LNCaP clone FGC (cell line): Measurements from ENCODE around the gene NFKBIZ.

Source experiments
- DNase-seq: peaks from one replicate; pipeline ENCODE4 v3.0.0-alpha.2; 2011; ENCODE audit warnings: low read depth
- H3K4me3 ChIP-seq: 2 replicates; pipeline ENCODE4 v1.5.1; 2011; ENCODE audit warnings: mild to moderate bottlenecking, low read depth, low read length, control low read depth
- TF ChIP-seq, protein P1 (sequence below): IDR thresholded peaks from 2 replicates; pipeline ENCODE4 v1.5.1; 2012; ENCODE audit warnings: mild to moderate bottlenecking; ENCODE audit not compliant: control insufficient read depth, insufficient read depth; ENCODE audit errors: extremely low read depth

NFKBIZ gene

GRCh38 chr3:101814835-101815234 is 34.5 kb upstream of the NFKBIZ start:
- TF ChIP-seq, protein P1, sequence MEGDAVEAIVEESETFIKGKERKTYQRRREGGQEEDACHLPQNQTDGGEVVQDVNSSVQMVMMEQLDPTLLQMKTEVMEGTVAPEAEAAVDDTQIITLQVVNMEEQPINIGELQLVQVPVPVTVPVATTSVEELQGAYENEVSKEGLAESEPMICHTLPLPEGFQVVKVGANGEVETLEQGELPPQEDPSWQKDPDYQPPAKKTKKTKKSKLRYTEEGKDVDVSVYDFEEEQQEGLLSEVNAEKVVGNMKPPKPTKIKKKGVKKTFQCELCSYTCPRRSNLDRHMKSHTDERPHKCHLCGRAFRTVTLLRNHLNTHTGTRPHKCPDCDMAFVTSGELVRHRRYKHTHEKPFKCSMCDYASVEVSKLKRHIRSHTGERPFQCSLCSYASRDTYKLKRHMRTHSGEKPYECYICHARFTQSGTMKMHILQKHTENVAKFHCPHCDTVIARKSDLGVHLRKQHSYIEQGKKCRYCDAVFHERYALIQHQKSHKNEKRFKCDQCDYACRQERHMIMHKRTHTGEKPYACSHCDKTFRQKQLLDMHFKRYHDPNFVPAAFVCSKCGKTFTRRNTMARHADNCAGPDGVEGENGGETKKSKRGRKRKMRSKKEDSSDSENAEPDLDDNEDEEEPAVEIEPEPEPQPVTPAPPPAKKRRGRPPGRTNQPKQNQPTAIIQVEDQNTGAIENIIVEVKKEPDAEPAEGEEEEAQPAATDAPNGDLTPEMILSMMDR, result no peak
- no peak for DNase-seq
- no peak overlapping the region for H3K4me3 ChIP-seq

GRCh38 chr3:101816215-101817149 is 32.8 kb upstream of the NFKBIZ start:
- no peak overlapping the region for H3K4me3 ChIP-seq
- TF ChIP-seq, protein P1, result no peak
- no peak for DNase-seq

DNA sequence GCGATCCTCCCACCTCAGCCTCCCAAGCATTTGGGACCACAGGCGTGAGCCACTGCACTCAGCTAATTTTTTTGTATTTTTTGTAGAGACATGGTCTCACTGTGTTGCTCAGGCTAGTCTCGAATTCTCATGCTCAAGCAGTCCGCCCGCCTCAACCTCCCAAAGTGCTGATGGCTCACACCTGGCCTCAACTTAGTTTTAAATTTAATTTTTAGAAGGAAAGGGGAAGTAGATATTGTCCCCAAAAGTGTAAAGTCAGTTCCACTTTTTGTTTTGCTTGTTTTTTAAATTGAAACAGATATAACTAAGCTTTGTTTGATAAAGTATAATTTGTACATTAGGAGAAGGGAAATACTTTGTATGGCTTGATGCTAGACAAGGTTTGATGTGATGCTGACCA is 31.3 kb upstream of the NFKBIZ start:
- DNase-seq, result no peak

DNA sequence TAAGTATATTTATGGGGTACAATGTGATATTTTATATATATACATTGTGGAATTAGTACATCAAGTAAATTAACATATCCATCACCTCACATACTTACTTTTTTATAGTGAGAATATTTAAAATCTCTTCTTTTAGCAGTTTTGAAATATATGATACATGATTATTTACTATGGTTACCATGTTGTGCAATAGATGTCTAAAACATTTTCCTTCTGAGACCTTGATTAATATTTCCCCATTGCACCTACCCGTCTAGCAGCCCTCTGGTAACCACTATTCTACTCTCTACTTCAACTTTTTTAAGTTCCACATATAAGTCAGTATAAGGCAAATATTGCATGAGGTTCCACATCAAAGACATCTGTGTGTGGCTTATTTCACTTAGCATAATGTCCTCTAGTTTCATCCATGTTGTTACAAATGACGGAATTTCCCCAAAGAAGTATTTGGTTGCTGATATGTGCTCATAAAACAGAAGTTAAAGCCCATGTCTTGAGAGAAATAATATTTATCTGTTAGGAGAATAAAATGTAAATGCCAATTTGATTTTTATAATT is 29.6 kb upstream of the NFKBIZ start:
- DNase-seq, result no peak
- TF ChIP-seq, protein P1, result no peak
- no peak overlapping the region for H3K4me3 ChIP-seq

More for the DNA sequence above, 31.3 kb upstream of the NFKBIZ start:
- no peak overlapping the region for H3K4me3 ChIP-seq
- TF ChIP-seq, protein P1, result no peak

GRCh38 chr3:101821503-101821902 is 27.8 kb upstream of the NFKBIZ start:
- TF ChIP-seq, protein P1, result no peak
- H3K4me3 ChIP-seq, result no peak overlapping the region
- no peak for DNase-seq

- TF ChIP-seq, protein P1, result no peak
- no peak for DNase-seq
- no peak overlapping the region for H3K4me3 ChIP-seq
Measured at GRCh38 chr3:101823525-101823924, 25.8 kb upstream of the NFKBIZ start.
